ENCODE results near the gene UNC5A. TPM values are rescaled to one million over a fixed set of nuclear protein-coding genes. Genes with fewer than 3 reads are reported as not detected.
A peak's percentile ranks its signal among the peaks of the same experiment; 100 is the strongest.

Gene UNC5A
- total RNA-seq, 3 donors from 2014 or later = 0.07 to 0.16 TPM; not detected in 1

DNA sequence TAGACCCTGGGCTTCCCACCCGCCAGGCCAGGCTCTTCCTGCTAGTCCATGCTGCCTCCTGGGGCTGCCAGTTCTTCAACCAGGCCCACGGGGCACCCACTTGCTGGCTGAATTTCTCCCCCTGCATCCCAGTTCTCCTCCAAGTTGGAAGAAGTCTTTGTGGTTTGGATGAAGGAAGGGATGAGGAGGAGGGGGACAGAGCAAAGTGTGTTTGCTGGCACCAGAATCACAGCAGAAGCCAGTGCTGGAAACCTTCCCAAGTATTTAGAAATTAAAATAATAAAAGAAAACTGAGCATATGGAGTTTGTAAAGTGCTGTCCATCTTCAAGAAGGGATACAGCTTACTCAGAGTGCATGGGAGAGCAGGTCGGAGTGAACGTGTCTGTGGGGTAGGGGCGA is 19.4 kb upstream of the UNC5A start:
- TF ChIP-seq, protein P1, sequence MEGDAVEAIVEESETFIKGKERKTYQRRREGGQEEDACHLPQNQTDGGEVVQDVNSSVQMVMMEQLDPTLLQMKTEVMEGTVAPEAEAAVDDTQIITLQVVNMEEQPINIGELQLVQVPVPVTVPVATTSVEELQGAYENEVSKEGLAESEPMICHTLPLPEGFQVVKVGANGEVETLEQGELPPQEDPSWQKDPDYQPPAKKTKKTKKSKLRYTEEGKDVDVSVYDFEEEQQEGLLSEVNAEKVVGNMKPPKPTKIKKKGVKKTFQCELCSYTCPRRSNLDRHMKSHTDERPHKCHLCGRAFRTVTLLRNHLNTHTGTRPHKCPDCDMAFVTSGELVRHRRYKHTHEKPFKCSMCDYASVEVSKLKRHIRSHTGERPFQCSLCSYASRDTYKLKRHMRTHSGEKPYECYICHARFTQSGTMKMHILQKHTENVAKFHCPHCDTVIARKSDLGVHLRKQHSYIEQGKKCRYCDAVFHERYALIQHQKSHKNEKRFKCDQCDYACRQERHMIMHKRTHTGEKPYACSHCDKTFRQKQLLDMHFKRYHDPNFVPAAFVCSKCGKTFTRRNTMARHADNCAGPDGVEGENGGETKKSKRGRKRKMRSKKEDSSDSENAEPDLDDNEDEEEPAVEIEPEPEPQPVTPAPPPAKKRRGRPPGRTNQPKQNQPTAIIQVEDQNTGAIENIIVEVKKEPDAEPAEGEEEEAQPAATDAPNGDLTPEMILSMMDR (IDR thresholded peaks at IDR 0.05) = no peak
- intact Hi-C loops (cut with DNase I, micrococcal nuclease) = no loop called here
- H3K36me3 ChIP-seq (ENCODE audit: low read depth) = no peaks in the 10 kb centered on the region
- no peak overlapping the region for H3K4me3 ChIP-seq
- no peak for DNase-seq
- H3K9me3 ChIP-seq = no peaks in the 10 kb centered on the region
- ATAC-seq = no peak
- no peaks in the 10 kb centered on the region for H3K4me1 ChIP-seq (ENCODE audit: low read depth)

DNA sequence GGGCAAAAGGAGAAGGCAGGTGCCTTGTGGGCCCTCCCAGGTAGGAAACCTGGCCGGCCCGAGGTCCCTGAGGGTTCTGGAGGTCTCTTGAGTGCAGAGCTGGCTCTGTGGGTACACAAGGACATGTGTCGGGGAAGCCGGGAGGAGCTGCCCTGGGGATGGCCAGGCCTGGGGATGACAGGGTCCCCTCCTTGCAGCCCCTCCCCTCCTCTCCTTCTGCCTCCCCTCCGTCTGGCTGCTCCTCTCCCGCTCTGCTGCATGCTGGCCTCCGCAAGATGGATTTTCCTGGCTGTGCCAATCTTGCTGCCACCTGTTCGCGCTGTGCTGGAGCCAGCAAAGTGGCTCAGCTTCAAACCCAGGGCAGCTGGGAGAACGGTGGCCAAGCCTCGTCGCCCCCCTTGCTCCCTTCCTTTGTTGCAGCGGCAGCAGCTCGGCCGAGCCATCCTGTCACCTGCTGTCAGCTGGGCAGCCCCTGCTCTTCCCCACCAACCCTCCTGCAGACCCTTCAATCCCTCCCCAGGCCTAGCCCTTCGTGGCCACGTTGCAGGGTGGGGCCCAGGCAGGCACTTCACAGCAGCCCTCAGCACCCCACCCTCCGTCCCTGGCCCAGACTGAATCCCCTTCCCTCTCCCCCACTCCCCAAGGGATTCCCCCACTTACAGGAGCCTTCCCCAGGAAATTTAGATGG is 17.6 kb upstream of the UNC5A start:
- Histone ChIP-seq H3K9me3 (no peaks in the 10 kb centered on the region), H3K36me3 (ENCODE audit: low read depth) (no peaks in the 10 kb centered on the region), H3K4me1 (ENCODE audit: low read depth) (no peaks in the 10 kb centered on the region), H3K4me3 (no peak overlapping the region)
- DNase-seq = no peak
- TF ChIP-seq, protein P1 (IDR thresholded peaks at IDR 0.05) = no peak
- no peak for ATAC-seq
- intact Hi-C loops (cut with DNase I, micrococcal nuclease) = no loop called here

DNA sequence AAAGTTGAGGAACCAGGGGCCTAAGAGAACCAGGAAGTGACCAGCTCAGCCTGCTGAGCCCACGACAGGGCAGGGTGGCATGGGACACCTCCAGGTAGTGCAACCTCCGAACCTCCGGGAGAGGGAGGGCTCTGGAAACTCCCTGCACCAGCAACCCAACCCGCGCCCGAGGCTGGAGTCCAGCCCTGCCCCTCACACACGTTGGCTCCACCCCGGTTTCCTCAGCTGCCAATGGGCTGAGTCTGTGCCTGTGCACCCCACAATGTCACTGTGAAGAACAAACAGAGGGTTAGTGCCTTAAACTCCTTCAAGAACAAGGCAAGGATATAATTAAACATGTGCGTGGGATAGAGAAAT is 17.0 kb upstream of the UNC5A start:
- intact Hi-C loops (cut with DNase I, micrococcal nuclease) = no loop called here
- TF ChIP-seq, protein P1 (IDR thresholded peaks at IDR 0.05) = no peak
- no peaks in the 10 kb centered on the region for H3K9me3 ChIP-seq
- H3K4me3 ChIP-seq = no peak overlapping the region
- ATAC-seq (peak; percentile 19), DNase-seq (no peak)
- H3K4me1 ChIP-seq (ENCODE audit: low read depth) = no peaks in the 10 kb centered on the region
- H3K36me3 ChIP-seq (ENCODE audit: low read depth) = no peaks in the 10 kb centered on the region

DNA sequence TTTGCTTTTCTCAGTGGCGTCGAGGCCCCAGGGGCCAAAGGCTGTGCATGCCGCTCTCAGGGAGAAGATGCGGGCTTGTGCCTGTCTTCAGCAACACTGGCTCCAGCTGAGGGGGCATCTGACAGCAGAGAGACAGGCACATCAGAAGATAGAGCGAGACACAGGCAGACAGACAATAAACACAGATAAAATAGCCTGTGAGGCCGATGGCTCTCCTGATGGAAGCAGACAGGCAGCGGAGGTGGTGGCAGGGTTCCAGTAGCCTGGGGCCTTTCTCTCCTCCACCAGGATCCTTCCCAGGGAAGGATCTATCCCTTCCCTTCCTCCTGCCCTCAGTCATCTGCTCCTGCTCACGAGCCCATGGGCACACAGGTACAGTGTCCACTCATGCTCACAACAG is 16.6 kb upstream of the UNC5A start:
- TF ChIP-seq, protein P1 (IDR thresholded peaks at IDR 0.05) = no peak
- H3K9me3 ChIP-seq = no peaks in the 10 kb centered on the region
- no peaks in the 10 kb centered on the region for H3K4me1 ChIP-seq (ENCODE audit: low read depth)
- intact Hi-C loops (cut with DNase I, micrococcal nuclease) = no loop called here
- no peak overlapping the region for H3K4me3 ChIP-seq
- no peaks in the 10 kb centered on the region for H3K36me3 ChIP-seq (ENCODE audit: low read depth)
- ATAC-seq (no peak), DNase-seq (no peak)

DNA sequence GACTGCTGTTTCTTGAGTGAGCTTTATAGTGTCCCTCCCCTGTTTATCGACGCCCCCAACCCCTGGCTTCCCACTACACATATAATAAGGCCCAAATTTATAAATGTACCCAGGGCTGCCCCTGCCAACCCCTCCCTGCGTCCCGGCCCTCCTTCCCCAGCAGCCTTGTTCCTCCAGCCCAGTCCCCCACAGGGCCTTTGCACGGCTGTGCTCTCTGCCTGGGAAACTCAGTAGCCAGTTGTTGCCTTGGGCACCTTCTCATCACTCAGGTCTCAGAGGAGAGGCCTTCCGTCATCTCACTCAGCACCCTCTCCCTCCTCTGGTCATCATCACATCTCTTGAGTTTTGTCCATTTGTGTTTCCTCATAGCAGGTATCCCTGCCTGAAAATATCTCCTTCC is 15.8 kb upstream of the UNC5A start:
- intact Hi-C loops (cut with DNase I, micrococcal nuclease) = no loop called here
- Histone ChIP-seq H3K4me3 (no peak overlapping the region), H3K4me1 (ENCODE audit: low read depth) (no peaks in the 10 kb centered on the region), H3K9me3 (no peaks in the 10 kb centered on the region), H3K36me3 (ENCODE audit: low read depth) (no peaks in the 10 kb centered on the region)
- ATAC-seq = no peak
- TF ChIP-seq, protein P1 (IDR thresholded peaks at IDR 0.05) = no peak
- no peak for DNase-seq

DNA sequence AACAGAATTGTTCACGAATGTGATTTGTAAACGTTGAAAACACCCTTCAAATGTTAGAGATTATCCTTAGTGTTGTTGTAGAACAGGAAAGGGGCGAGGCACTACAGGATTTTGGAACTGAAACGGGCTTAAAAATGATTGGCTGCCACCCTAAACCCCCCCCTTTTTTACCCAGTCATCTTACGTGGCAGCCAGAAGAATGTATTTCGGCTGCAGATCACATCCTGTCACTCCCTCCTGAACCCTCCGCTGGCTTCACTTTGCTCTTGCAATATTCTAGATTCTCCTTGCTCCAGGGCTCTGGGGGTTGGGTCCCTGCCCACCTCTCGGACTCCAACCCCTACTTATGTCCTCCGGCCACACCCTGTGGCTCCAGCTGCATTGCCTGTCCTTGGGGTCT is 13.9 kb upstream of the UNC5A start:
- DNase-seq (no peak), ATAC-seq (no peak)
- H3K9me3 ChIP-seq = no peaks in the 10 kb centered on the region
- no peak overlapping the region for H3K4me3 ChIP-seq
- intact Hi-C loops (cut with DNase I, micrococcal nuclease) = no loop called here
- H3K36me3 ChIP-seq (ENCODE audit: low read depth) = no peaks in the 10 kb centered on the region
- TF ChIP-seq, protein P1 (IDR thresholded peaks at IDR 0.05) = no peak
- H3K4me1 ChIP-seq (ENCODE audit: low read depth) = no peaks in the 10 kb centered on the region
